KG1 (cell line): Measurements from ENCODE around the gene CCN5.
"Not testable (repeated sequence)": the region's sequence is repeated elsewhere in the genome, so short reads cannot be mapped to it uniquely, and the experiment has no call there.

ENCODE experiments used
- DNase-seq: peaks from one replicate; lab custom pipeline; 2025; lab: John Stamatoyannopoulos, UW

CCN5 gene

DNA sequence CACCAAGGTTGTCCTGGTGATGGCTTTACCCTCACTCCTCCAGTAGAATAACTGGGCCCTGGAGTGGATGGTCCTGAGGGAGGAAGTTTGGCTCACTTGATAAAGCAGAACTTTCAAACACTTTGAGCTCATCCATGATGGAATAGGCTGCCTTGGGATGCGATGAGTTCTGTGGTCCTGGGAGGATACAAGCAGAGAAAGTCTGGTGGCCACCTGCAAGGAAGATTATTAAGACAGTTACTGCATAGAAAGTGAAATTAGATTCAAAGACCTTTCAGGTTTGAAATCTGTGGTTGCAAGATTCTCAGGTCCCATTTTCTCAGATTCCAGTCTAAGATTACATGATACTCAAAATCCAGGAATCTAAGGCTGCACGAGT, 19.9 kb upstream of the CCN5 start:
- no peak for DNase-seq

DNA sequence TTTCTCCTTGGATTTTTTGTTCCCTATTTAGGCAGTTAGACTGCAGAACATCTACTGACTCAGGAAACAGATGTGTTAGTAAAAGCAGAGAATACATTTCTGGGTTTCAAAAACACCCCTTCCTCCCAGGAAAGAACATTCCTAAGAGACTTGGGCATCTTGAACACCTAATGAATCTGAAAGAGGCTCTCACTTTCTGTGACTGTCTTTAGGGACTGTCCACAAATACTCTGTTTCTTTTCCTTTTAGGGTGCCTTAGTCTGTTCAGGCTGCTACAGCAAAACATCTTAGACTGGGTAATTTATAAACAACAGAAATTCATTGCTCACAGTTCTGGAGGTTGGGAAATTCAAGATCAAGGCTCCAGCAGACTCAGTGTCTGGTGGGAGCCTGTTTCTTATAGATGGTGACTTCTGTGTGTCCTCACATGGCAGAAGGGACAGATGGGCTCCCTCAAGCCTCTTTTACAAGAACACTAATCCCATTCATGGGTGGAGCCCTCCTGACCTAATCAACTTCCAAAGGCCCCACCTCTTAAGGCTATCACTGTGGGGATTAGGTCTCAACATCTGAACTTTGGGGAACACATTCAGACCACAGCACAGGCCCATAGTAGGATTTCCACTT, 19.4 kb upstream of the CCN5 start:
- DNase-seq: no peak

DNA sequence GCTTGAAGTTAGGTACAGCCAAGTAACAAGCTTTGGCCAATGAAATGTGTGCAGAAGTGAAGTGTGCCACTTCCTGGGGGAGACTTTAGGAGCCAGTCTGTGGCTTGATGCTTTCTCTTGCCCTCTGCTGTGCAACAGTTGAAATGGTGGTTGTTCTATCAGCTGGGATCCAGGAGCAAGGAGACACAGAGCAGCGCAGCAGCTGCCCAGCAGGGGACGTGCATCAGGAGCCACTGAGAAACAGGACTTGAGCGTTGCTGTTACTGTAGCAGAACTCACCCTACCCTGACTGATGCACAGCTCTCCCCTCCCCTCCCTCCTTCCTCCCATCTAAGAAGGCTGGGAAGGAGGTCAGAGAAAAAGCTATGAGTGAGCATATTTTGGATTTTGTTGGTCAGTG, 18.9 kb upstream of the CCN5 start:
- DNase-seq: no peak

DNA sequence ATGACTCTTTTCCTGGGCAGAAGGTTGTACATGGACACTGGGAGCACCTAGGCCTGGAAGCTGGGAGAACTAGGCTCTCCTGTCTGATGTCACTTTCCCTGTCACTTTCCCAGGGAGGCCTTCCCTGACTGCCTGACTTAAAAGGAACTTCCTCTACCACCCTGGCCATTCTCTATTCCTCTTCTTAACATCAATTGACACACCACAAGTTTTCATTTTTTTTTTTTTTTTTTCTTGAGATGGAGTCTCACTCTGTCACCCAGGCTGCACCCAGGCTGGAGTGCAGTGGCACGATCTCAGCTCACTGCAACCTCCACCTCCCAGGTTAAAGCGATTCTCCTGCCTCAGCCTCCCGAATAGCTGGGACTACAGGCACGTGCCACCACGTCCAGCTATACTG, 18.1 kb upstream of the CCN5 start:
- DNase-seq: not testable (repeated sequence)

DNA sequence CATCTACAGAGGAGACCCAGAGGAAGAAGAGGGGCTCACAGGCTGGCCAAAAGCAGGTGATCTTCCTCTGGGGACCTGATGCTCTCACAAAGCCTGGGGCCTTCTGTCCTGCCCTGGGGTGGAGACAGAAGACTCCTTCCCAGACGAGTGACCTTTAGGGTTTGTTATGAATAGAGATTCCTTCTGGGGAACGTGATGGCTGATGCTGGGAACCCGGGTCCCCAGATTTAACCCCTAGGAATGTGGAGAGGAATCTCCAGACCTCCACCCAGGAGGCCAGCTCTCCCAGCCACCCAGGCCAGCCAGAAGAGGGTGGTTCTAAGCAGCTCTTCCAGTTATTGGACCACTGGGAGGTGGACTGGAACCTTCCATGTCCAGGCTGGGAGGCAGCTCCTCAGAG, 16.8 kb upstream of the CCN5 start:
- no peak for DNase-seq

DNA sequence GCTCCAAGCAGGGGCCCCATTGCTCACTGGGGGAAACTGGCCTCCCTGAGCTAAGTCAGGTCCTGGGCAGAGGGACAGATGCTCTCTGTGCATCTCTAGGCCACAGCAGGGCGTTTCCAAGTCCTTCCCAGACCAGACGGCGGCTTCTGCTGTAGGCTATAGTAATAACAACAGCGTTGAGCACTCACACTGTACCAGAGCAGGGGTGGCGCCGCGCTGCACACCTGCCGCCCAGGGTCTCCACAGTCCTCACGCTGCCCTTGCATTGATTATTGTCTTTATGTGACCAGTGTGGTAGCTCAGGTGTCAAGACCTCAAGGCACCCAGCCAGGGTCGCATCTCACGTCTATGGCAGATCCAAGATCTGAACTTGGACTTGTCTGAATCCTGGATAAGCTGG, 14.9 kb upstream of the CCN5 start:
- DNase-seq: no peak

DNA sequence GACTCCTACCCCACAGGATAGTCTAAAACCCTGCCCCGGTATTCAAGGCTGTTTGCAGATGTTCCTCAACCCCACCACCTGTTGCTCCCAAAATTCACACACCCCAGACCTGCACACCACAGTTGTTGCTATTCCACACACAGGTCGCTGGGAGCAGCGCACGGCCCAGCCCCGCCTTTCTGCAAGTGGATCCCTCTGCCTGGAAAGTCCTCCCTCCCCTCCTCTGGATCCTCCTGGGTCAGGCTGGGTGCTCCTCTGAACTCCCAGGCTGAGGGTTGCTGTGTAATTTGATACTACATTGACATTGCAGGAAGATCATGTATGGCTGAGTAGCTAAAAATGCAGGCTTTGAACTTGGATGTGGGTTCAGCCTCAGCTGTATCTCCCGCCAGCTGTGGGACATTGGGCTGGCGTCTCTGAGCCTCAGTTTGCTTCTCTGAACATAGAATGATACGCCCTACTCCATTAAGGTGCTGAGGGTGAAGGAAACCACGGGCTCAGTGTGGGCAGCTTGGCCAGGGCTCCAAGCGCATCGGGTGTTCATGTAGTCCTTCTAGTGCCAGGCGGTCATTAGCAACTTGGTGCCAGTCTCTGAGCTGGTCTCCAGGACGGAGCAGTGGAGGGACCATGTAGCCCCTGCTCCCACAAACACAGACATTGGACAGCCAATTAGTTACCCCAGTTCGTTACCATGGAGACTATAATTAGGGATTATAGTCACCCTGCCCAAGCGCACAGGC, 13.9 kb upstream of the CCN5 start:
- DNase-seq: no peak

DNA sequence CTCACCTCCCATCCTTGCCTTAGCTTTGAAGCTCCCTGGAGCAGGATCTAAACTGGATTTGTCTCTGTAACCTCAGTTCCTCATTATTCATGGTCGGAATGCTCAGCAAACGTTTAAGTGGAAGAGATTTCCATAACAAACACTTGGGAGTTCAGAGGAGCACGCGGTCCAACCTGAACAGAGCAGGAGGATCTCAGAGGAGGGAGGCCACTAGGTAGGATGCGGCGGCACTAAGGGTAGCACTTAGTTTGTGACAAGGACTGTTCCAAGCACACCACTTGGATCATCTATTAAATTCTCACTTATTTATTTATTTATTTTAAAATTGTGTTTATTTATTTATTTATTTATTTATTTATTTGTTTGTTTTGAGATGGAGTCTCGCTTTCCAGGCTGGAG, 13.3 kb upstream of the CCN5 start:
- no peak for DNase-seq

DNA sequence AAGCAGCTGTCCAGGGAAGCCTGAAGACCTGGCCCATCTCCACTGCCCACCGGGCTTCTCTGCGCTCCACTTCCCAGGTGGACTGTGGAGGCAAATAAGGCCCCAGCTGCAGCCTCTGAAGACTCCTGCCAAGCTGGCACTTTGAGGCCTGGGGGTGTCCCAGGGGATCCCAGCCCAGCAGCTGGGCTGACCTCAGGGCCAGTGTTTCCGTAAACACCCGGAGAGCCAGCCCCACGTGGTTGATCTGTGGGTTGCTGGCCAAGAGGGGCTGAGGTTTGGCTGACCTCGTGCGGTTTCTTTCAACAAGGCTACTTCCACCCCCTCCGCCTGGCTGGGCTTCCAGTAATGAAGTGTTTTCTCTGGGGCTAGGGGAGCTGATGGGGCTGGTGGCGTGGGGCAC, 12.4 kb upstream of the CCN5 start:
- no peak for DNase-seq

DNA sequence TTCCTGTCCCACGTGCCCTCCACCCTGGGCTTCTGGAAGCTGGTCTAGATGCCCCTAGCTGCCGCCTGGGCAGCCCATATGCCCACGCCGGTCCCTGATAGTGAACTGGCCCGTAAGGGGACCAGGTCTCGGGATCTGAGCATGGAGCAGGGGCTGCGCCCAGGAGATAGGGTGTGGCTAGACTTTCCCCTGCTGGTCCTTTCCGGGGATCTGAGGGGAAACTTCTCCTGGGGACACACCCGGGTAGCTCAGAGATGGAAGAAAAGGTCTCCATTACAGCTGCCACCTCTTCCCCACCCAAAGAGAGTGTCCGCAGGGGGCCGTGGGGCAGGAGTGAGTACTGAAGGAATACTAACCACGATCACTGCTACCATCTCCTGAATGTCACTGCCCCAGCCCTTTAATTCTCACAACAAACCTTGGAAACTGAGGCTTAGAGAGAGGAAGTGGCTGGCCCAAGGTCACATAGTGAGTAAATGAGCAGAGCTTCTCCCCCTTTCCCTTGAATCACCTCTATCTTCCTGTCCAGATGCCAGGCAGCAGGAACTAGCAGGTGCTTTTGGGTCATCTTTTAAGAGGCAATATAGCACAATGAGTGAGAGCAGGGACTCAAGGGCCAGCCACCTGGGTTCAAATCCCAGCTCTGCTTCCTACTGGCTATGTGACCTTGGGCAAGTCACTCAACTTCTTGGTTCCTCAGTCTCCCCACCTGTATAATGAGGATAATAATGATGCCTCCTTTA, 11.8 kb upstream of the CCN5 start:
- no peak for DNase-seq

DNA sequence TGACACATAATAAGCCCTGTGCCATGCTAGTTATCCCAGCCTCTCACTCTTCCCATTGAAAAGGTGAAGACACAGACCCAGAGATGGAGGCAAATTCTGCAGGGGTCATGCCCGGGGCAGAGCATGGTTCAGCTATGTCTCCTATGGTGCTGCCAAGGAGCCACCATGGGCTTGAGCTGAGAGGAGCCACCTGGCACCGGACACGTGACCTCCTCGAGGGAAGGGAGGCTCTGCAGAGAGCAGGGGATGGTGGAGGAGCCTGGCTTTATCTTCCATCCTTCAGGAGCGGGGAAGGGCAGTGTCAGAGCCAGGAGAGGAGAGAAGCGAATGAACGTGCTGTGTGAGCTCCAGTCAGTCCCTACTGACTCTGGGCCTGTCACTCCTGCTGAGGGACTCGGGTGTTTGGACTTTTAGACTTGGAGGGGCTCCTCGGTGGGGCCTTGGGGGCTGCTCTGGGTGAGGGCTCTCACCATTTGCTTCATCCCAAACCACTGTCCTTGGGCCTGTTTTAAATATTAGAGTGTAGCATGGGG, 11.1 kb upstream of the CCN5 start:
- DNase-seq: no peak

DNA sequence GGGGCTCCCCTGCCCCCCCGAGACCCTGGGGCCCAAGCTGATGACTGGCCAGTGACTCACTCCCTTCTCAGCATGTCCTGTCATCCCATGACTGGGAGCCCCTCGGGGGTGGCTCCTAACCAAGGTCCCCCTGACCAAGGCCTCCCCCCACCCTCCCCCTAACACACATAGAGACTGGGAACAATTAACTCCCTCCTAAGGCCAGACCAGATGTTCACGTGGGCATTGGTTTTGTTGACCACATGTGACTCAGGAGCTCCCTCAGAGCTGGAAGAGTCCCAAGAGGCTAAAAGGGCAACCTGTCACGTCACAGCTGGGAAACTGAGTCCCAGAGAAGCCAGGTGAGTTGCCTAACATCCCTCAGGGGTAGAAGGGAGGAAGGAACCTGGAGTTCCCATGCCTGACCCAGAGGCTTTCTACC, 10.6 kb upstream of the CCN5 start:
- no peak for DNase-seq

DNA sequence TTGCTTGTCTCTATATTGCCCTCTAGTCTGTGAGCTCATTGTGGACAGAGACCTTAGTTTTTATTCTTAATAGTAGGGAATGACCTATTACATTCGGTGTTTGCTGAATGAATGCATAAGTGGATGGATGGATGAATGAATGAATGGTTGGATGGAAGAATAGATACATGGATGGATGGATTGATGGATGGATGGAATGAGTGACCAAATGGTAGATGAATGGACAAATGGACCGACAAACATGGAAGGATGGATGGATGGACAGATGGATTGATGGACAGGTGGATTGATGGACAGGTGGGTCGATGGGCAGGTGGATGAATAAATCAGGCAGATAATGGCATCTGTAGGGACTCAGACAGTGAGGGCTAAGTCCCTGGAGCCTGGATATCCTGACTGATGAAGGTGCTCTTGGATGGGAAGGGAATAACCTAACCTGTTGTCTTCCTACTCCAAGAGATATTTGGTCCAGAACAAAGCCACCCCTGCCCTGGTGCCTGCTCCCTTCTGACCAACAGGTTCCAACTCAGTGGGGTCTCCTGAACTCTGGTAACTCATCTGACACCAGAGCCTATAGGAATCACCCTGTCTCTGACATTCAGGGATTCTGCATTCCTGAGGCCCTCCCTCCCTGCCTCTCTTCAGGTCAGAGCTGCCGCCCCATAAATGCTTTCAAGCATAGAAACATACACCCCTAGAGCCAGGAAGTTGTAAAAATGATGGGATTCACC, 9.6 kb upstream of the CCN5 start:
- no peak for DNase-seq

DNA sequence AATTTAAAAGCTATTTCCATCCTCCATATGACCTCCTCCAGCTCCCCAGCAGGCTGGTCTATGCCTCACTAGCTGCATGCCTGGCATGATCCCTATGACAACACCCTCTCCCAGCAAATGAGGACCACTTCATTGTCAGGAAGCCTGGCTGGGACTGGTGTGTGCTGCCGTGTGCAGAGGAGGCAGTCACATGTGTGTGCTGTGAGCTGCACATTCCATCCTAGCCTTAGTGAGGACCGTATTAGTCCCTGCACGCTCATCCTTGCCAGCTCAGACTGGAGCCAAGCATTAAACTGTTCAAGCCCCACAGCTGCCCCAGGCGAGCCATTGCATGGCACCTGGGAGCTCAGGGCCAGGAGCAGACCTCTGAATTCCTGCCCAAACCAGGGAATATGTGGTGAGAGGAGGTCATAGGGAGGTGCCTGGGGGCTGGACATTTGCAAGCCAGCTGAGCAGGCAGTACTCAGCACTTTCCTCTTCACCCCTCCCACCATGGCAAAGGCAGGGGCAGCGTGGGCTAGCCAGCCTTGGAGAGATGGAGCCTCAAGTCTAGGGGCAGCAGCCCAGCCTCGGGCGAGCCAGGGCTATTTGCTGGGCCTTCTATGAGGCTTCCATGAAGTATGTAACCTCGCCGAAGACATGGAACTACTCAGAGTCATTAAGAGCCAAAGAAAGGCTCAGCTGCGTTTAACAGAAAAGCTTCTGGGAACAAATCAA, 8.7 kb upstream of the CCN5 start:
- no peak for DNase-seq

DNA sequence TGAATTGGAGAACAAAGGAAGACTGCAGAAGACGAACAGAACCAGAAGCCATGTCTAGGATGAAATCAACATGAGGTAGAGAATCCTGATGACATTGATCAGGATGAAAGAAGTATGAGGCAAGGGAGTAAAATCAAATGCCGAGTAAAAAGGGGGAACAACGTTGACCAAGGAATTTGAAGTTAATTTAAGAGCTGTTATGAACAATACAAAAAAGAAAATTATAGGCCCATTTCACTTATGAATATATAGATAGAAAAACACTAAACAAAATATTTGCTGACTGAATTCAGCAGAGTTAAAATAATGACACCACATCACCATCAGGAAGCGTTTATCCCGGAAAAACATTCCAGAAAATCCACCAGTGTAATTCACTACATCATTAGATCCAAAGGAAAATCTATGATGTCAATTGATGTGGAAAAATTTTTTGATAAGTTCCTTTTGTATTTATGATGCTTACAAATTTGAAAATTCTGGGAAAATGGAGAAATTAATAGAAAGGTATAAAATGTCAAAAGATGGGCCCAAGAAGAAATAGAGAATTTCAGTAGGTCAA, 8.1 kb upstream of the CCN5 start:
- DNase-seq: no peak

DNA sequence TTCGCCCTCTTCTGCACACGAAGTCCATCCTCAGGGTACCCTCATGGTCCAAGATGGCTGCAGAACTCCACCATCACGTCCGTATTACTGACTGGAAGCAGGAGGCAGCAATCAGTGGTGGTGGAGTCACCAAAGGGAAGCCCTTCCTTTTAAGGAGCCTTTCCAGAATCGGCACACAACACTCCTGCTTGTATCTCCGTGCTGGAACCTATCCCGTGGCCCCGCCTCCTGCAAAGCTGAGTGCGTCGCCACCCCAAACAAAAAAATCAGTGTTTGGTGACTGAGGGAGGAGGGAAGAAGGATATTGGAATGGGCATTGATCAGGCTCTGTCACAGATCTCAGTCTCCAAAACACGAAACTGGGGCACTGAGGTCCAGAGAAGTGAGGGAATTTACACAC, 5.8 kb upstream of the CCN5 start:
- no peak for DNase-seq

DNA sequence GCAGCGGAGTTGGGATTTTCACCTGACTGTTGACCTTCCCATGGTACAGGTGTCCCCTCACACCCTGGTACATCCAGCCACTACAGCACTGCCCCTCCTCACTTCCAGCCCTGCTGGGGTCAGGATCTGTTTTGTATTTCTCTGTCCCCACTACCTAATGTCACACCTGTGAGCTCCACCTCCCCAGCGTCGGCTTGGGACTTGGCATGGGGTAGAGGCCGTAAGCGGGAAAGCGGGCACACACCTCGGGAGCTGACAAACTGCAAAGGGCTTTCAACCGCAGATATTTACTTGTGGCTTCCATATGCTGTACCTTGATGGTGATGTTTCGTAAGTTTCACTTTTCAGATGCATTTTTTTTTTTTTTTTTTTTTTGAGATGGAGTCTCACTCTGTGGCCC, 5.4 kb upstream of the CCN5 start:
- DNase-seq: no peak

DNA sequence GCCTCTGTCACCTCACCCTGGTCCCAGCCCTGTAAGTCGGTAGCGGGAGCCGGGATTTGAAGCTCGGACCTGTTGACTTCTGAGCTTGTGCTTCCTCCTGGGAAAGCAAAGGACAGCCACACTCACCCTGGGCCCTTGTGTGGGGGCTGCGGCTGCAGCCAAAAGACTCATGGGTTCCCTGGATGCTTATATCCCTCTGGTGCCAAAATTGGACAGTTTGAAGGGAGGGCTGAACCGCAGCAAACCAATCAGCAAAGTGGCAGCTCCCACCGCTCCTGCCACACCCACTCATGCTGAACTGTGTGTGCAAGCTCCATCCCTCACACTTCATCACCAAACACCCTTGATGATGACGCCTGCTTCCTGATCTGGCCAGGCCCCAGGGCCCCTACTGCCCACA, 3.9 kb upstream of the CCN5 start:
- no peak for DNase-seq

DNA sequence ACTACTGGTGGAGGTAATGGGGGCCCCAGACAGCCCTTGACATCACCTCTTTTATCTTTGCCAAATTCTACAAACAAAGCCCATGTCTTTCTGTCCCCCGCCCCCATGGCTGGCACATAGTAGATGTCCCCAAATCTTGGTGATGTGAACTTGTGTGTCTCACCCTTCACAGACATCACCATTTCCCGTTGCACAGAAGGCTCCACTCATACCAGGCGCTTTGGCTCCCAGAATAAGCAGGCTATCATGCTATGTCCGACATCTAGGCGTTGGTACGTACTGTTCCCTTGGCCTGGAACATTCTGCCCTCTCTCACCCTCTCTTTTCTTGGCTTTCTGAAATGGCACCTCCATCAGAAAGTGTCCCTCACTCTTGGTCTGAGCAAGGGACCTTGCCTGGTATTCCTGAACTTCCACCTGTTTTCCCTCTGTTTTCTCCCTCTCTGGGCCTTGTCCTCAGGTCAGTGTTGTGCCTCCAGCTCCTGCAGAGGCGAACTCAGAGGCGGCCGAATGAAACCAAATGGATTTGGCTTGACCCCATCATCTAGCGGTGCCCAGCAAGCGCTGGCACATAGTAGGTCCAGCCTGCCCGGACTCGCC, 968 bp upstream of the CCN5 start:
- DNase-seq: no peak

DNA sequence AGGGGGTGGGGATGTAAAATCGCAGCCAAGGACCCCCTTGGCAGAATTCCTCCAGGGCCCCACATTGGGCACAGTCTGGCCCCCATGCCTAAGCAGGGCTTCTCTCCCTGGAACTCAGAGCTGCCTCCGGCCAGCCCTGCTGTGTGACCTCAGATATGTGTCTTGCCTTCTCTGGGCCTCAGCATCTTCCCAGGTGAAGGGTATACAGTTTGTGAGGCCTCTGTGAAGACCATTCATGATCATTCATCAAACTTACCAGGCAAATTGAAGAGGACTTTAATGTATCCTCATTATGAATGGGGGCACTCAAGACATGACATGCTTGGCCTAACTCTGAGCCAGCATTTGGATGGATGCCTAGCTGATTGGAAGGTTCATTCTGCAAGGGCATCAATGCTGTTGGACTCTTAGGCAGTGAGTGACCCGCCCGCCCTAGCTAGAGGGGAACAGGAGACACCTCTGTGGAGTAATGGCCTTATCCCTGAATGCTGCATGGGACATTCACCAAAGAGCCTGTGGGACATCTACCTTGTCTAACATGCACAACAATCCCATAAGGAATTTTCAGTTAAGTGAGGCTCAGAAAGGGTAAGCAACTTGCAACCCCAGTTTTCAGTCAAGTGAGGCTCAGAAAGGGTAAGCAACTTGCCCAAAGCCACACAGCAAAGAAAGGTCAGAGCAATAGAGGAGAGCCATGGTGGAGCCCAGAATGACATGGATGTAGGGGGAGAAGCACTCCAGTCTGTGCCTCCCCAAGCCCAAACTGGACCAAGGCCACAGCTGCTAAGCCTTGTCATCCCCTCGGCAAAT, 535 bp downstream of the CCN5 start:
- DNase-seq: no peak
